NCI-H2196 treated with DMSO at 0.1 percent for 48 hours (cell line): ENCODE measurements around the gene ST3GAL4.

Source experiments
- DNase-seq: peaks from one replicate; lab custom pipeline; 2025; ENCODE audit not compliant: unreplicated experiment; lab: John Stamatoyannopoulos, UW

Gene ST3GAL4

GRCh38 chr11:126405374-126405773, 49.9 kb downstream of the ST3GAL4 start:
- DNase-seq, result no peak

- no peak for DNase-seq
These were observed 50.4 kb downstream of the ST3GAL4 start for GRCh38 chr11:126405906-126406305.

- DNase-seq, result no peak
These were observed 50.9 kb downstream of the ST3GAL4 start for GRCh38 chr11:126406368-126406767.

- DNase-seq, result no peak
These were observed 51.6 kb downstream of the ST3GAL4 start for GRCh38 chr11:126407101-126407521.

GRCh38 chr11:126407682-126408288, 52.3 kb downstream of the ST3GAL4 start:
- no peak for DNase-seq

GRCh38 chr11:126408496-126408895, 53.0 kb downstream of the ST3GAL4 start:
- no peak for DNase-seq

- DNase-seq, result no peak
These were observed 53.6 kb downstream of the ST3GAL4 start for GRCh38 chr11:126408901-126409619.

GRCh38 chr11:126409620-126409985, 54.1 kb downstream of the ST3GAL4 start:
- DNase-seq, result no peak

GRCh38 chr11:126410649-126411048, 55.2 kb downstream of the ST3GAL4 start:
- no peak for DNase-seq

GRCh38 chr11:126411971-126412381, 56.5 kb downstream of the ST3GAL4 start:
- no peak for DNase-seq

GRCh38 chr11:126413426-126413825, 57.9 kb downstream of the ST3GAL4 start:
- no peak for DNase-seq

- no peak for DNase-seq
These were observed 58.4 kb downstream of the ST3GAL4 start for GRCh38 chr11:126413843-126414405.

- no peak for DNase-seq
These were observed 59.1 kb downstream of the ST3GAL4 start for GRCh38 chr11:126414615-126415014.

- no peak for DNase-seq
These were observed 59.6 kb downstream of the ST3GAL4 start for GRCh38 chr11:126415128-126415527.

- DNase-seq, result no peak
These were observed 60.4 kb downstream of the ST3GAL4 start for GRCh38 chr11:126415669-126416420.

- no peak for DNase-seq
These were observed 61.1 kb downstream of the ST3GAL4 start for GRCh38 chr11:126416542-126417090.

- no peak for DNase-seq
These were observed 61.8 kb downstream of the ST3GAL4 start for GRCh38 chr11:126417091-126417862.

GRCh38 chr11:126418887-126419286, 63.4 kb downstream of the ST3GAL4 start:
- no peak for DNase-seq

GRCh38 chr11:126419801-126420697, 64.6 kb downstream of the ST3GAL4 start:
- DNase-seq, result no peak
